SK-N-SH (cell line): ENCODE measurements around the gene SNAI3. TPM values are rescaled to one million over a fixed set of nuclear protein-coding genes. Genes with fewer than 3 reads are reported as not detected.

Experiments
- CTCF ChIA-PET: fragments of 300-600, 350-600 bp; formaldehyde crosslinking; extraction: SDS; loops from one replicate; lab custom pipeline; 2021; lab: Yijun Ruan, JAX
- POLR2A ChIA-PET: fragments of 350-600 bp; sonication (Branson Sonifier 250); formaldehyde crosslinking; extraction: SDS; loops from one replicate; lab custom pipeline; 2020; ENCODE audit warnings: antibody characterized with exemption, inconsistent platforms; lab: Yijun Ruan, JAX
- DNase-seq: peaks from one replicate; pipeline ENCODE4 v3.0.0; 2012
- H2AFZ ChIP-seq: fragments of 200-600 bp; sonication (generic); 2 replicates; pipeline ENCODE4 v1.8.1; 2016; ENCODE audit warnings: antibody characterized with exemption, mild to moderate bottlenecking, low read depth
- H3F3A ChIP-seq: fragments of 200-600 bp; sonication (generic); replicated peaks from 2 replicates; pipeline ENCODE3; 2016; ENCODE audit warnings: antibody characterized with exemption, mild to moderate bottlenecking; ENCODE audit not compliant: insufficient read depth
- H3K27ac ChIP-seq, 2 experiments: fragments of 200-500 bp in 1 of 2; fragments of 200-600 bp in 1 of 2; sonication (Bioruptor generic) in 1 of 2; sonication (generic), shearing (Covaris generic) in 1 of 2; 2 replicates each; pipeline versions ENCODE4 v1.5.1 to v1.6.1; 2014 to 2016; ENCODE audit warnings: low read depth in 2 of 2, inconsistent platforms in 1 of 2, low read length in 1 of 2, mild to moderate bottlenecking in 1 of 2, mixed read lengths in 1 of 2
- H3K27me3 ChIP-seq: fragments of 200-600 bp; sonication (generic), shearing (Covaris generic); 2 replicates; pipeline ENCODE4 v1.6.1; 2016; ENCODE audit warnings: mixed run types; ENCODE audit not compliant: insufficient read depth
- H3K36me3 ChIP-seq, 2 experiments: fragments of 200-500 bp in 1 of 2; fragments of 200-600 bp in 1 of 2; sonication (Bioruptor generic) in 1 of 2; sonication (generic) in 1 of 2; replicated peaks in 1 of 2; 2 replicates each; pipeline versions ENCODE3 to v1.5.1; 2014 to 2016; ENCODE audit warnings: low read length in 1 of 2, mild to moderate bottlenecking in 1 of 2; ENCODE audit not compliant: insufficient read depth in 2 of 2, control insufficient read depth in 1 of 2
- H3K4me1 ChIP-seq, 2 experiments: fragments of 200-500 bp in 1 of 2; fragments of 200-600 bp in 1 of 2; sonication (Bioruptor generic) in 1 of 2; sonication (generic), shearing (Covaris generic) in 1 of 2; 2 replicates each; pipeline versions ENCODE4 v1.5.1 to v1.6.1; 2014 to 2016; ENCODE audit warnings: low read depth in 1 of 2, low read length in 1 of 2, mixed run types in 1 of 2; ENCODE audit not compliant: insufficient read depth in 2 of 2, control insufficient read depth in 1 of 2
- H3K4me2 ChIP-seq: fragments of 200-600 bp; sonication (generic), shearing (Covaris generic); 2 replicates; pipeline ENCODE4 v1.6.1; 2017; ENCODE audit warnings: mixed run types
- H3K4me3 ChIP-seq, 2 experiments: fragments of 200-500 bp in 1 of 2; fragments of 200-600 bp in 1 of 2; sonication (Bioruptor generic) in 1 of 2; sonication (generic), shearing (Covaris generic) in 1 of 2; 2 replicates each; pipeline versions ENCODE4 v1.5.1 to v1.8.1; 2014 to 2016; ENCODE audit warnings: low read depth in 2 of 2, inconsistent platforms in 1 of 2, low read length in 1 of 2, mild to moderate bottlenecking in 1 of 2, mixed read lengths in 1 of 2, moderate library complexity in 1 of 2
- H3K79me2 ChIP-seq: fragments of 200-600 bp; sonication (generic); 2 replicates; pipeline ENCODE4 v1.8.1; 2017; ENCODE audit warnings: mild to moderate bottlenecking; ENCODE audit not compliant: insufficient read depth
- H3K9ac ChIP-seq: fragments of 200-600 bp; sonication (generic); 2 replicates; pipeline ENCODE4 v1.6.1; 2017; ENCODE audit warnings: mixed run types
- H3K9me2 ChIP-seq: fragments of 200-600 bp; sonication (generic); 2 replicates; pipeline ENCODE4 v1.6.1; 2017; ENCODE audit warnings: mixed run types
- H3K9me3 ChIP-seq: fragments of 200-600 bp; sonication (generic); 2 replicates; pipeline ENCODE4 v1.6.1; 2017; ENCODE audit warnings: mixed run types, mild to moderate bottlenecking, moderate library complexity
- H4K20me1 ChIP-seq: fragments of 200-600 bp; sonication (generic); 2 replicates; pipeline ENCODE4 v1.6.1; 2017; ENCODE audit warnings: mild to moderate bottlenecking, mixed run types; ENCODE audit not compliant: insufficient read depth
- CHD2 ChIP-seq: fragments of 150-350 bp; IDR thresholded peaks from 2 replicates; pipeline ENCODE4 v1.6.1; 2018; ENCODE audit warnings: low read length; ENCODE audit not compliant: partially characterized antibody
- CTCF ChIP-seq: fragments of 200-600 bp; sonication (generic); IDR thresholded peaks from 2 replicates; pipeline ENCODE4 v1.6.1; 2017; ENCODE audit warnings: antibody characterized with exemption, mild to moderate bottlenecking, moderate library complexity
- ELF1 ChIP-seq: IDR thresholded peaks from 2 replicates; pipeline ENCODE4 v1.4.0; 2012
- EZH2phosphoT487 ChIP-seq: fragments of 200-600 bp; sonication (generic); IDR thresholded peaks from 2 replicates; pipeline ENCODE4 v1.6.1; 2017; ENCODE audit warnings: low read depth, mixed run types, mild to moderate bottlenecking, antibody characterized with exemption, moderate library complexity, borderline replicate concordance
- FOSL2 ChIP-seq: IDR thresholded peaks from 2 replicates; pipeline ENCODE4 v1.4.0; 2012; ENCODE audit warnings: low read depth, mild to moderate bottlenecking, moderate library complexity, borderline replicate concordance
- FOXJ3 ChIP-seq: sonication (generic); formaldehyde crosslinking; IDR thresholded peaks from 2 replicates; pipeline ENCODE4 v1.5.1; 2020; ENCODE audit warnings: mild to moderate bottlenecking, missing genetic modification reagents
- FOXM1 ChIP-seq: IDR thresholded peaks from 2 replicates; pipeline ENCODE4 v1.4.0; 2012; ENCODE audit warnings: low read depth, mild to moderate bottlenecking
- GABPA ChIP-seq: IDR thresholded peaks from 2 replicates; pipeline ENCODE4 v1.4.0; 2012; ENCODE audit warnings: low read depth, mild to moderate bottlenecking
- GATA2 ChIP-seq: sonication (generic); formaldehyde crosslinking; IDR thresholded peaks from 2 replicates; pipeline ENCODE4 v1.5.0; 2020; ENCODE audit warnings: mild to moderate bottlenecking, missing genetic modification reagents
- JUND ChIP-seq: IDR thresholded peaks from 2 replicates; pipeline ENCODE4 v1.4.0; 2012
- MEF2A ChIP-seq: IDR thresholded peaks from 2 replicates; pipeline ENCODE4 v1.4.0; 2012; ENCODE audit warnings: low read depth, borderline replicate concordance
- MXI1 ChIP-seq: IDR thresholded peaks from 2 replicates; pipeline ENCODE4 v1.6.1; 2012; ENCODE audit warnings: mild to moderate bottlenecking, low read depth, low read length, improper control_type of control experiment
- NFIC ChIP-seq: IDR thresholded peaks from 2 replicates; pipeline ENCODE4 v1.4.0; 2012; ENCODE audit warnings: borderline replicate concordance
- NRF1 ChIP-seq: IDR thresholded peaks from 2 replicates; pipeline ENCODE4 v1.6.1; 2012; ENCODE audit warnings: low read depth, mild to moderate bottlenecking, low read length
- POLR2AphosphoS5 ChIP-seq: IDR thresholded peaks from 2 replicates; pipeline ENCODE4 v1.6.1; 2012; ENCODE audit warnings: low read depth, low read length
- RAD21 ChIP-seq: IDR thresholded peaks from 2 replicates; pipeline ENCODE4 v1.6.1; 2012; ENCODE audit warnings: mild to moderate bottlenecking, low read length
- RCOR1 ChIP-seq: fragments of 150-350 bp; IDR thresholded peaks from 2 replicates; pipeline ENCODE4 v1.6.1; 2017; ENCODE audit warnings: antibody characterized with exemption, low read length
- RFX5 ChIP-seq: IDR thresholded peaks from 2 replicates; pipeline ENCODE4 v1.6.1; 2012; ENCODE audit warnings: mild to moderate bottlenecking, improper control_type of control experiment, low read length
- RXRA ChIP-seq: IDR thresholded peaks from 2 replicates; pipeline ENCODE4 v1.4.0; 2012; ENCODE audit warnings: low read depth, mild to moderate bottlenecking, borderline replicate concordance
- SIN3A ChIP-seq: IDR thresholded peaks from 2 replicates; pipeline ENCODE4 v1.6.1; 2012; ENCODE audit warnings: low read depth, mild to moderate bottlenecking, low read length, moderate library complexity, borderline replicate concordance
- SMC3 ChIP-seq: IDR thresholded peaks from 2 replicates; pipeline ENCODE4 v1.6.1; 2012; ENCODE audit warnings: low read depth, low read length, improper control_type of control experiment
- TAF1 ChIP-seq: IDR thresholded peaks from 2 replicates; pipeline ENCODE4 v1.6.1; 2012; ENCODE audit warnings: low read depth, mild to moderate bottlenecking, low read length, moderate library complexity, borderline replicate concordance
- TCF12 ChIP-seq: IDR thresholded peaks from 2 replicates; pipeline ENCODE4 v1.4.0; 2012
- TEAD4 ChIP-seq: IDR thresholded peaks from 2 replicates; pipeline ENCODE4 v1.4.0; 2012; ENCODE audit warnings: mild to moderate bottlenecking, borderline replicate concordance; ENCODE audit not compliant: insufficient read depth
- USF2 ChIP-seq: fragments of 150-350 bp; IDR thresholded peaks from 2 replicates; pipeline ENCODE4 v1.6.1; 2017; ENCODE audit warnings: antibody characterized with exemption, low read length, low read depth, borderline replicate concordance
- YY1 ChIP-seq: IDR thresholded peaks from 2 replicates; pipeline ENCODE4 v1.4.0; 2012; ENCODE audit warnings: low read depth, mild to moderate bottlenecking
- ZBTB33 ChIP-seq: IDR thresholded peaks from 2 replicates; pipeline ENCODE4 v1.4.0; 2012; ENCODE audit warnings: low read depth, borderline replicate concordance
- WGBS: methylation state at CpG from one replicate; pipeline ENCODE4 v1.1.6; 2017; ENCODE audit warnings: low lambda C conversion rate; 5-methylcytosine and 5-hydroxymethylcytosine counted together
- polyA plus RNA-seq, 3 experiments: library from polyadenylated mRNA; depleted of rRNA; stranded (reverse); fragments of >200 nt; gene quantifications; 2 replicates each; pipeline ENCODE4 v1.2.3, GENCODE V29; 2012
- TF ChIP-seq, protein P1 (sequence below): IDR thresholded peaks from 2 replicates; pipeline ENCODE4 v1.4.0; 2012; ENCODE audit warnings: low read depth
- TF ChIP-seq, protein P2 (sequence below): IDR thresholded peaks from 2 replicates; pipeline ENCODE4; 2012

The SNAI3 gene
- polyA plus RNA-seq, 1 of the 3 experiments (the other 2 are of a cell fraction): 0.03 TPM

GRCh38 chr16:88706229-88706964 is 20.1 kb upstream of the SNAI3 start, which contains the start of the genes CTU2 and RNF166:
TSS of gene CTU2 (plus strand) at chr16:88706503. CDS start at chr16:88706531, 28 bp downstream.
TSS of gene RNF166 (minus strand) at chr16:88706408. CDS start at chr16:88706325, 83 bp downstream.
- 0 out of 2 replicates have a peak, but pooled peaks cover 6% of the 10 kb centered on the region for H4K20me1 ChIP-seq
- H2AFZ ChIP-seq: peak within 1 kb of the TSS; percentile 56; the same call in 1 of the 2 replicates
- POLR2A ChIA-PET: no interaction called here
- H3F3A ChIP-seq: peaks cover 9% of the 10 kb centered on the region
- H3K4me3 ChIP-seq: peak within 1 kb of the TSS; percentile 94 to 99
- no peaks in the 10 kb centered on the region for H3K27me3 ChIP-seq
- peak within 1 kb of the TSS in 1 of 2 experiments; percentile 30; a peak in 1 of 4 replicates for H3K27ac ChIP-seq
- peaks cover 3 to 16% of the 10 kb centered on the region in 2 experiments; a peak in 3 of 4 replicates for H3K4me1 ChIP-seq
- H3K9ac ChIP-seq: peak within 1 kb of the TSS; percentile 75
- CTCF ChIA-PET: interaction anchor here (1.9 kb wide), 1 partner anchor 31 kb away, joined by 7 read pairs; no protein-coding TSS in a partner anchor
- H3K4me2 ChIP-seq: peak within 1 kb of the TSS; percentile 98
- H3K79me2 ChIP-seq: peaks cover 63% of the 10 kb centered on the region
- no peaks in the 10 kb centered on the region for H3K9me2 ChIP-seq
- WGBS: 0% methylated on average over 6 of the region's 86 CpGs
- H3K36me3 ChIP-seq: peaks cover 0 to 4% of the 10 kb centered on the region in 2 experiments
- H3K9me3 ChIP-seq: no peaks in the 10 kb centered on the region
- DNase-seq: peak; percentile 99
- TF ChIP-seq NRF1 (no peak), POLR2AphosphoS5 (peak; percentile 69), GABPA (no peak), CTCF (no peak), MXI1 (peak; percentile 100), RAD21 (no peak), YY1 (no peak), TCF12 (no peak), FOXJ3 (CRISPR knock-in tag) (no peak), ZBTB33 (no peak), RXRA (no peak), USF2 (no peak; the same call in 1 of the 2 replicates), RCOR1 (no peak), ELF1 (no peak), EZH2phosphoT487 (no peak), SMC3 (no peak), GATA2 (CRISPR knock-in tag) (no peak), FOXM1 (no peak), JUND (no peak), TAF1 (0 out of 2 replicates have a peak, but pooled peaks have one; percentile 20), NFIC (no peak), MEF2A (no peak), RFX5 (no peak), FOSL2 (no peak), TEAD4 (no peak), SIN3A (peak; percentile 99), CHD2 (peak; percentile 69)
- TF ChIP-seq, protein P1, sequence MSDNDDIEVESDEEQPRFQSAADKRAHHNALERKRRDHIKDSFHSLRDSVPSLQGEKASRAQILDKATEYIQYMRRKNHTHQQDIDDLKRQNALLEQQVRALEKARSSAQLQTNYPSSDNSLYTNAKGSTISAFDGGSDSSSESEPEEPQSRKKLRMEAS: peak; percentile 93
- TF ChIP-seq, protein P2, sequence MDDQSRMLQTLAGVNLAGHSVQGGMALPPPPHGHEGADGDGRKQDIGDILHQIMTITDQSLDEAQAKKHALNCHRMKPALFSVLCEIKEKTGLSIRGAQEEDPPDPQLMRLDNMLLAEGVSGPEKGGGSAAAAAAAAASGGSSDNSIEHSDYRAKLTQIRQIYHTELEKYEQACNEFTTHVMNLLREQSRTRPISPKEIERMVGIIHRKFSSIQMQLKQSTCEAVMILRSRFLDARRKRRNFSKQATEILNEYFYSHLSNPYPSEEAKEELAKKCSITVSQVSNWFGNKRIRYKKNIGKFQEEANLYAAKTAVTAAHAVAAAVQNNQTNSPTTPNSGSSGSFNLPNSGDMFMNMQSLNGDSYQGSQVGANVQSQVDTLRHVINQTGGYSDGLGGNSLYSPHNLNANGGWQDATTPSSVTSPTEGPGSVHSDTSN: no peak
